ENCODE results near the gene SEPTIN5.

- TF ChIP-seq ZNF425 (CRISPR knock-in tag; conservative IDR thresholded peaks at IDR 0.05), result no peak
- no peak for TF ChIP-seq TEAD1 (CRISPR knock-in tag; IDR thresholded peaks at IDR 0.05)
- no peak for TF ChIP-seq ZNF138 (CRISPR knock-in tag; conservative IDR thresholded peaks at IDR 0.05)
- TF ChIP-seq TP53 (CRISPR knock-in tag; IDR thresholded peaks at IDR 0.05), result no peak
- TF ChIP-seq ZBTB43 (CRISPR knock-in tag; IDR thresholded peaks at IDR 0.05), result no peak
- TF ChIP-seq CTCF (IDR thresholded peaks at IDR 0.05), result no peak
- TF ChIP-seq SP1 (CRISPR knock-in tag; conservative IDR thresholded peaks at IDR 0.05), result no peak
- TF ChIP-seq SOX15 (CRISPR knock-in tag; IDR thresholded peaks at IDR 0.05), result no peak
- no peak for TF ChIP-seq ZBTB21 (CRISPR knock-in tag; IDR thresholded peaks at IDR 0.05; ENCODE audit: borderline replicate concordance)
- TF ChIP-seq NFYB (CRISPR knock-in tag; conservative IDR thresholded peaks at IDR 0.05; ENCODE audit: low read depth), result no peak
- TF ChIP-seq NR2C2 (CRISPR knock-in tag; IDR thresholded peaks at IDR 0.05), result no peak
- TF ChIP-seq USF1 (CRISPR knock-in tag; IDR thresholded peaks at IDR 0.05), result no peak
- TF ChIP-seq CREB1 (CRISPR knock-in tag; IDR thresholded peaks at IDR 0.05), result no peak
- TF ChIP-seq MAX (CRISPR knock-in tag; IDR thresholded peaks at IDR 0.05), result no peak
Observed at GRCh38 chr22:19744350-19745006, 30.2 kb downstream of the SEPTIN5 start.

Measured in WTC11 (cell line).